CD4-positive, alpha-beta T cell treated with Interleukin-15 for 1 hour (primary cell): ENCODE measurements around the gene IHH.

Experiments
- DNase-seq: peaks from one replicate; pipeline ENCODE4 v3.0.0-alpha.2; 2020

IHH gene

GRCh38 chr2:219037783-219038499 is 22.8 kb downstream of the IHH start:
- no peak for DNase-seq

- no peak for DNase-seq
Observed at GRCh38 chr2:219035942-219036341, 24.8 kb downstream of the IHH start.

GRCh38 chr2:219034823-219035222 is 25.9 kb downstream of the IHH start:
- no peak for DNase-seq

GRCh38 chr2:219032051-219032745 is 28.5 kb downstream of the IHH start:
- no peak for DNase-seq

- no peak for DNase-seq
Observed at GRCh38 chr2:219031005-219031738, 29.5 kb downstream of the IHH start.

- DNase-seq, result no peak
Observed at GRCh38 chr2:219030177-219030940, 30.4 kb downstream of the IHH start.

GRCh38 chr2:219029829-219030165 is 30.9 kb downstream of the IHH start:
- peak; percentile 68 for DNase-seq

- no peak for DNase-seq
Observed at GRCh38 chr2:219028996-219029828, 31.5 kb downstream of the IHH start.

GRCh38 chr2:219028141-219028540 is 32.6 kb downstream of the IHH start:
- no peak for DNase-seq

- no peak for DNase-seq
Observed at GRCh38 chr2:219027511-219028055, 33.1 kb downstream of the IHH start.

GRCh38 chr2:219026946-219027345 is 33.8 kb downstream of the IHH start:
- no peak for DNase-seq

- no peak for DNase-seq
Observed at GRCh38 chr2:219025637-219026585, 34.8 kb downstream of the IHH start.

- DNase-seq, result no peak
Observed at GRCh38 chr2:219024059-219024458, 36.7 kb downstream of the IHH start.

GRCh38 chr2:219023045-219023605 is 37.6 kb downstream of the IHH start:
- DNase-seq, result no peak

- no peak for DNase-seq
Observed at GRCh38 chr2:219022616-219023015, 38.1 kb downstream of the IHH start.

- no peak for DNase-seq
Observed at GRCh38 chr2:219022041-219022440, 38.7 kb downstream of the IHH start.

- DNase-seq, result no peak
Observed at GRCh38 chr2:219021591-219021990, 39.1 kb downstream of the IHH start.

- no peak for DNase-seq
Observed at GRCh38 chr2:219020604-219021365, 39.9 kb downstream of the IHH start.

GRCh38 chr2:219019436-219019835 is 41.3 kb downstream of the IHH start:
- no peak for DNase-seq

GRCh38 chr2:219018726-219019125 is 42.0 kb downstream of the IHH start:
- no peak for DNase-seq
